SK-N-SH (cell line): ENCODE results near the gene WBP1L. TPM values are rescaled to one million over a fixed set of nuclear protein-coding genes. Genes with fewer than 3 reads are reported as not detected.

Source experiments
- CTCF ChIA-PET: fragments of 300-600, 350-600 bp; formaldehyde crosslinking; extraction: SDS; loops from one replicate; lab custom pipeline; 2021; lab: Yijun Ruan, JAX
- POLR2A ChIA-PET: fragments of 350-600 bp; sonication (Branson Sonifier 250); formaldehyde crosslinking; extraction: SDS; loops from one replicate; lab custom pipeline; 2020; ENCODE audit warnings: antibody characterized with exemption, inconsistent platforms; lab: Yijun Ruan, JAX
- DNase-seq: peaks from one replicate; pipeline ENCODE4 v3.0.0; 2012
- H2AFZ ChIP-seq: fragments of 200-600 bp; sonication (generic); 2 replicates; pipeline ENCODE4 v1.8.1; 2016; ENCODE audit warnings: antibody characterized with exemption, mild to moderate bottlenecking, low read depth
- H3F3A ChIP-seq: fragments of 200-600 bp; sonication (generic); replicated peaks from 2 replicates; pipeline ENCODE3; 2016; ENCODE audit warnings: antibody characterized with exemption, mild to moderate bottlenecking; ENCODE audit not compliant: insufficient read depth
- H3K27ac ChIP-seq, 2 experiments: fragments of 200-500 bp in 1 of 2; fragments of 200-600 bp in 1 of 2; sonication (Bioruptor generic) in 1 of 2; sonication (generic), shearing (Covaris generic) in 1 of 2; 2 replicates each; pipeline versions ENCODE4 v1.5.1 to v1.6.1; 2014 to 2016; ENCODE audit warnings: low read depth in 2 of 2, inconsistent platforms in 1 of 2, low read length in 1 of 2, mild to moderate bottlenecking in 1 of 2, mixed read lengths in 1 of 2
- H3K27me3 ChIP-seq: fragments of 200-600 bp; sonication (generic), shearing (Covaris generic); 2 replicates; pipeline ENCODE4 v1.6.1; 2016; ENCODE audit warnings: mixed run types; ENCODE audit not compliant: insufficient read depth
- H3K36me3 ChIP-seq, 2 experiments: fragments of 200-500 bp in 1 of 2; fragments of 200-600 bp in 1 of 2; sonication (Bioruptor generic) in 1 of 2; sonication (generic) in 1 of 2; replicated peaks in 1 of 2; 2 replicates each; pipeline versions ENCODE3 to v1.5.1; 2014 to 2016; ENCODE audit warnings: low read length in 1 of 2, mild to moderate bottlenecking in 1 of 2; ENCODE audit not compliant: insufficient read depth in 2 of 2, control insufficient read depth in 1 of 2
- H3K4me1 ChIP-seq, 2 experiments: fragments of 200-500 bp in 1 of 2; fragments of 200-600 bp in 1 of 2; sonication (Bioruptor generic) in 1 of 2; sonication (generic), shearing (Covaris generic) in 1 of 2; 2 replicates each; pipeline versions ENCODE4 v1.5.1 to v1.6.1; 2014 to 2016; ENCODE audit warnings: low read depth in 1 of 2, low read length in 1 of 2, mixed run types in 1 of 2; ENCODE audit not compliant: insufficient read depth in 2 of 2, control insufficient read depth in 1 of 2
- H3K4me2 ChIP-seq: fragments of 200-600 bp; sonication (generic), shearing (Covaris generic); 2 replicates; pipeline ENCODE4 v1.6.1; 2017; ENCODE audit warnings: mixed run types
- H3K4me3 ChIP-seq, 2 experiments: fragments of 200-500 bp in 1 of 2; fragments of 200-600 bp in 1 of 2; sonication (Bioruptor generic) in 1 of 2; sonication (generic), shearing (Covaris generic) in 1 of 2; 2 replicates each; pipeline versions ENCODE4 v1.5.1 to v1.8.1; 2014 to 2016; ENCODE audit warnings: low read depth in 2 of 2, inconsistent platforms in 1 of 2, low read length in 1 of 2, mild to moderate bottlenecking in 1 of 2, mixed read lengths in 1 of 2, moderate library complexity in 1 of 2
- H3K79me2 ChIP-seq: fragments of 200-600 bp; sonication (generic); 2 replicates; pipeline ENCODE4 v1.8.1; 2017; ENCODE audit warnings: mild to moderate bottlenecking; ENCODE audit not compliant: insufficient read depth
- H3K9ac ChIP-seq: fragments of 200-600 bp; sonication (generic); 2 replicates; pipeline ENCODE4 v1.6.1; 2017; ENCODE audit warnings: mixed run types
- H3K9me2 ChIP-seq: fragments of 200-600 bp; sonication (generic); 2 replicates; pipeline ENCODE4 v1.6.1; 2017; ENCODE audit warnings: mixed run types
- H3K9me3 ChIP-seq: fragments of 200-600 bp; sonication (generic); 2 replicates; pipeline ENCODE4 v1.6.1; 2017; ENCODE audit warnings: mixed run types, mild to moderate bottlenecking, moderate library complexity
- H4K20me1 ChIP-seq: fragments of 200-600 bp; sonication (generic); 2 replicates; pipeline ENCODE4 v1.6.1; 2017; ENCODE audit warnings: mild to moderate bottlenecking, mixed run types; ENCODE audit not compliant: insufficient read depth
- FOXJ3 ChIP-seq: sonication (generic); formaldehyde crosslinking; IDR thresholded peaks from 2 replicates; pipeline ENCODE4 v1.5.1; 2020; ENCODE audit warnings: mild to moderate bottlenecking, missing genetic modification reagents
- IRF3 ChIP-seq: fragments of 150-350 bp; IDR thresholded peaks from 2 replicates; pipeline ENCODE4 v1.6.1; 2016; ENCODE audit warnings: mild to moderate bottlenecking, low read depth, low read length
- MXI1 ChIP-seq: IDR thresholded peaks from 2 replicates; pipeline ENCODE4 v1.6.1; 2012; ENCODE audit warnings: mild to moderate bottlenecking, low read depth, low read length, improper control_type of control experiment
- NRF1 ChIP-seq: IDR thresholded peaks from 2 replicates; pipeline ENCODE4 v1.6.1; 2012; ENCODE audit warnings: low read depth, mild to moderate bottlenecking, low read length
- POLR2AphosphoS5 ChIP-seq: IDR thresholded peaks from 2 replicates; pipeline ENCODE4 v1.6.1; 2012; ENCODE audit warnings: low read depth, low read length
- RFX5 ChIP-seq: IDR thresholded peaks from 2 replicates; pipeline ENCODE4 v1.6.1; 2012; ENCODE audit warnings: mild to moderate bottlenecking, improper control_type of control experiment, low read length
- TAF1 ChIP-seq: IDR thresholded peaks from 2 replicates; pipeline ENCODE4 v1.6.1; 2012; ENCODE audit warnings: low read depth, mild to moderate bottlenecking, low read length, moderate library complexity, borderline replicate concordance
- USF1 ChIP-seq: IDR thresholded peaks from 2 replicates; pipeline ENCODE4 v1.4.0; 2012; ENCODE audit warnings: low read depth, borderline replicate concordance
- WGBS: methylation state at CpG from one replicate; pipeline ENCODE4 v1.1.6; 2017; ENCODE audit warnings: low lambda C conversion rate; 5-methylcytosine and 5-hydroxymethylcytosine counted together
- polyA plus RNA-seq, 3 experiments: library from polyadenylated mRNA; depleted of rRNA; stranded (reverse); fragments of >200 nt; gene quantifications; 2 replicates each; pipeline ENCODE4 v1.2.3, GENCODE V29; 2012

The WBP1L gene
- polyA plus RNA-seq, 1 of the 3 experiments (the other 2 are of a cell fraction): 22.8 TPM

- Histone ChIP-seq H3K36me3 (no peaks in the 10 kb centered on the region), H3K27me3 (no peaks in the 10 kb centered on the region), H3K4me1 (peaks cover 35 to 51% of the 10 kb centered on the region in 2 experiments), H3K9me2 (no peaks in the 10 kb centered on the region), H3K9me3 (no peaks in the 10 kb centered on the region), H3K9ac (no peak overlapping the region), H3K27ac (no peak overlapping the region), H2AFZ (no peak overlapping the region), H3K4me3 (no peak overlapping the region), H4K20me1 (peaks cover 27% of the 10 kb centered on the region), H3F3A (peaks cover 7% of the 10 kb centered on the region), H3K4me2 (no peak overlapping the region), H3K79me2 (peaks cover 58% of the 10 kb centered on the region; the same call in 1 of the 2 replicates)
- CTCF ChIA-PET: interaction anchor here (1.6 kb wide), 1 partner anchor 121 kb away, joined by 3 read pairs; no protein-coding TSS in a partner anchor
- TF ChIP-seq POLR2AphosphoS5: no peak
- no peak for TF ChIP-seq RFX5
- no peak for TF ChIP-seq FOXJ3 (CRISPR knock-in tag)
- WGBS: 100% methylated on average over 1 of the region's 1 CpG
- no peak for DNase-seq
- POLR2A ChIA-PET: no interaction called here
Measured at GRCh38 chr10:102780527-102780808, 36.7 kb downstream of the WBP1L start.

- no peak for DNase-seq
- Histone ChIP-seq H3K79me2 (peaks cover 62% of the 10 kb centered on the region; the same call in 1 of the 2 replicates), H3K4me2 (peak overlapping the region; percentile 68; the same call in 1 of the 2 replicates), H3K27ac (no peak overlapping the region; a peak in 1 of 4 replicates), H3F3A (peaks cover 5% of the 10 kb centered on the region), H2AFZ (no peak overlapping the region), H3K9ac (no peak overlapping the region), H3K4me1 (peaks cover 28 to 46% of the 10 kb centered on the region in 2 experiments; a peak in 3 of 4 replicates), H3K36me3 (no peaks in the 10 kb centered on the region), H3K27me3 (no peaks in the 10 kb centered on the region), H3K4me3 (no peak overlapping the region), H4K20me1 (peaks cover 27% of the 10 kb centered on the region), H3K9me3 (no peaks in the 10 kb centered on the region), H3K9me2 (no peaks in the 10 kb centered on the region)
- TF ChIP-seq NRF1 (no peak), USF1 (no peak), IRF3 (no peak), MXI1 (no peak), TAF1 (no peak)
- CTCF ChIA-PET: interaction anchor here (1.6 kb wide), 1 partner anchor 120 kb away, joined by 3 read pairs; no protein-coding TSS in a partner anchor
- WGBS: 73% methylated on average over 8 of the region's 8 CpGs
- POLR2A ChIA-PET: interaction anchor here (1.2 kb wide), 1 partner anchor 16 kb away, joined by 3 read pairs; no protein-coding TSS in a partner anchor
Measured at GRCh38 chr10:102781090-102781920, 37.6 kb downstream of the WBP1L start.
